Hindlimb muscle (tissue), 1 donor: ENCODE measurements around the gene LACRT. TPM values are rescaled to one million over a fixed set of nuclear protein-coding genes. Genes with fewer than 3 reads are reported as not detected.
"Not testable (repeated sequence)": the region's sequence is repeated elsewhere in the genome, so short reads cannot be mapped to it uniquely, and the experiment has no call there.

Source experiments
- DNase-seq: peaks from one replicate; pipeline ENCODE4 v3.0.0-alpha.2; 2013
- polyA plus RNA-seq: library from polyadenylated mRNA; unstranded; fragments of 120-200 nt; gene quantifications from one replicate; pipeline ENCODE4 v1.2.1, GENCODE V29; 2013; ENCODE audit not compliant: insufficient read length

LACRT gene, protein sequence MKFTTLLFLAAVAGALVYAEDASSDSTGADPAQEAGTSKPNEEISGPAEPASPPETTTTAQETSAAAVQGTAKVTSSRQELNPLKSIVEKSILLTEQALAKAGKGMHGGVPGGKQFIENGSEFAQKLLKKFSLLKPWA
- not detected for polyA plus RNA-seq

DNA sequence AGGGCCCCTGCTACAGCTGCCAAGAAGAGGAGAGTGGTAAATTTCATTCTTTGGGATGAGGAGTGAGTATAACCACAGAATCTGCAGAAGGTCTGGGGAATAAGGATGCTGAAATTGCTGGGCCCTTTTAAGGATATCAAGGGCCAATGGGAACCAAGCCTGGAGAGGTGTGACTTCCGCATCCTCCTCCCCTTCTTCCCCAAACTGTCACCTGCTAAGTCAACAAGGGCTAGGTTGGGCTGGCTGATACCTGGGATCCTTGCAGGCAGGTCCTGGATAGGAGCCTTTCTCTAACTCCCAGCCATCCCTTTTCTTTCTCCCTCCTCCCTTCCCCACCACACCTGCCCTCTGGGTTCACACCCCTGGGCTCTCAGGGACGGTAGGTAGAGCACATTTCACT, at the start of gene LACRT:
Gene LACRT, minus strand, starts transcription at position 101 of the 400 bp plus-strand sequence. Its CDS starts 54 bp downstream, at position 47.
- DNase-seq, result no peak

DNA sequence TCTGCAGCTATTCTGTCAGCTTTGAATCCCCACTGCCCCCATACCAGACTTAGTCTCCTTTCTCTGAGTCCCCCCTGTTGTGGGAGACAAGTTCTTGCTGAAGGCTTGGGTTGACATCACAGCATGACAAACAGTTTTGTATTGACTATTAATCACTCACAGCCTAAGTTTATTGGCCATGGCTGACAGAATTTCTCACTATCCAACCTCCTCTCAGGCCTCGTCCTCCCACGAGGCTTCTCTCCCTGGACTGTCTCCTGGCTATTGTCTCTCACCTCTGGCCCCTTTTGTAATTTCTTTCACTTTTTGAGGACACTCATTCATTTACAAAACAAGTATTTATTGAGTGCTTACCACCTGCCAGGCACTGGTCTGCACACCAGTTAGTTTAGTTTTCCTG, 48.7 kb upstream of the LACRT start:
- no peak for DNase-seq

DNA sequence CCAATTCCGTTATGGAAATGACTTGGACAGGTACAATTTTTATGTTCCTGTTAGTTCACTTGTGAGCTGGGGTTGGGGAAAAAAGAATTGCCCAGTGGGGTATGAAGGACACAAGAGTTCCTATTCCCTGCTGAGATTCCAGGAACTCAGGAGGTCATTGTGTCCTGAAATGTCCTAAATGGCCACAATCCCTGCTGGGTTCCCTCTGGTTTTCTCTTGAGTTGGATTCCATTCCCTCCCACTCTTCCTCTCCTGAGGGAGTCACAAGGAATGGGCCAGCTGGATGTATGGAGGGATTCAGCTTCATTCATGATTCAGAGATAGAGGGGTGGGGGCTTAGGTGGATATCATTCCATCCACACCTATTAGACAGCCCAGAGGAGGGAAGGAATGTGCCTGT, 48.0 kb upstream of the LACRT start:
- DNase-seq, result no peak

DNA sequence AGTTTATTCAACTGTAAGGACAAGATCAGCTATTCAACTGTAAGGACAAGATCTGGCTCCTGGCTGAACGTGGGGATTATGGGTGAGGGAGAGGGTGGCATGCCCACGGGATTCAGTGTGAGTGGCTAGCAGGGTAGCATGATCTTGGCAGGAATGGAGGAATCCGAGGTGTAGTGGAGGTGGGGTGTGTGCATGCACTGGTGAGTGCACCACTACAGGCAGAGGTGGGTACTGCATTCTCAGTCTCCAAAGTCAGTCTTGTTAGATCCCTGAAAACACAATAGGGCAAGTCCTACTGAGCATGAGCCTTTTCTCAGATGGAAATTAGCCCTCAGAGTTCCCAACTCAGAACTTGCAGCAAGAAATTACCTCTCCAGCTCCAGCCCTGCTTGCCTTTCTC, 45.7 kb upstream of the LACRT start:
- no peak for DNase-seq

DNA sequence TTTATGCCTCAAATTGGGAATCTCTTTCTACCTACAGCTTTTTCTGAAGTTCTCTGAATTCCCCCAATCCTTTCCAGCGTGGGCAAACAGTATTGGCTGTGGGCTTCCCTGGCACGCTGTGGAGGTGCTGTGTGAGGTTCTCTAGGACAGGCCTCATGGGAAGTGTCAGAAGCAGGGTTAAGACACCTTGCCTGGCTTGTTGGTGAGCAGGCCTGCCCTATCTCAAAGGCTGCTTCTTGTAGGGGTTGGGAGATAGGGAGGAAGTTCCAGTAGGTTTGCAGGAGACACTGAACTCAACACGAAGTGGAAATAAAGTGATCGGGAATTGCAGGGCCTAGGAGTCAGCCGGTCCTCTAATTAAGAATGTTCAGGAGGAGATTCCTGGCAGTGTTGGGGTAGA, 43.4 kb upstream of the LACRT start:
- no peak for DNase-seq

DNA sequence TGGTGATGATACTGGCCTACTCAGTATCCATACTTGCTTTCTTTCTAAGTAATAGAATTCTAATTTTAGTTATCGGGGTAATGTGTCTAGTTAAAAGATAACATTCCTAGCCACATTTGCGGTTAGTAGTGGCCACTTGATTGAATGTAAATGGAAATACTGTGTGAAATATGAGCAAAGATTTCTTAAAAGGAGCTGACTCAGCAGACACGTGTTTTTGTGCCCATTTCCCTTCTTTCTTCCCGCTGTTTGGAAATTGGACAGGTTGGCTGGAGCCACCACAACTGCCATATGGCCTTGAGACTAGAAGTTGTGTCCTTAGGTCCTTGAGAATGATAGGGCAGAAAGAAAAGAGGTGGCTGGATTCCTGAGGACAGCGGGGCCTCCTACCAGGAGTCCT, 33.2 kb upstream of the LACRT start:
- no peak for DNase-seq

DNA sequence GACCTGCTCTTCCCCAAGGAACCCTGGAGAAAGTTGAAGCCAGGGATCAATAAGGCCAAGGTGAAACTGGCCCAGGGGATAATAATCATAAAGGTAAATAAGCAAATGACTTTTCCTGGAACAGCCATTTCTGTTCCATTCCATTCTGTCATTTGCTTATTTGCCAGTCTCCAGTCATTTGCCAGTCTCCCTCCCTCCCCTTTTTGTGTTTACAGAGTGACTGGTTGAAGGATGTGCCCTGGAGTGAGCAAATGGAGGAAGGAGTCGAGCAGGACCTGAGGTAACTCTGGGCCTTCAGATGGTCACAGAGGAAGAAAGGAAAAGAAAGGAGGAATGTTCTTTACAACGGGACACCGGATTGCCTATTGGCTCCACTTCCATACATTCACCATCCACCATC, 31.3 kb upstream of the LACRT start:
- no peak for DNase-seq

DNA sequence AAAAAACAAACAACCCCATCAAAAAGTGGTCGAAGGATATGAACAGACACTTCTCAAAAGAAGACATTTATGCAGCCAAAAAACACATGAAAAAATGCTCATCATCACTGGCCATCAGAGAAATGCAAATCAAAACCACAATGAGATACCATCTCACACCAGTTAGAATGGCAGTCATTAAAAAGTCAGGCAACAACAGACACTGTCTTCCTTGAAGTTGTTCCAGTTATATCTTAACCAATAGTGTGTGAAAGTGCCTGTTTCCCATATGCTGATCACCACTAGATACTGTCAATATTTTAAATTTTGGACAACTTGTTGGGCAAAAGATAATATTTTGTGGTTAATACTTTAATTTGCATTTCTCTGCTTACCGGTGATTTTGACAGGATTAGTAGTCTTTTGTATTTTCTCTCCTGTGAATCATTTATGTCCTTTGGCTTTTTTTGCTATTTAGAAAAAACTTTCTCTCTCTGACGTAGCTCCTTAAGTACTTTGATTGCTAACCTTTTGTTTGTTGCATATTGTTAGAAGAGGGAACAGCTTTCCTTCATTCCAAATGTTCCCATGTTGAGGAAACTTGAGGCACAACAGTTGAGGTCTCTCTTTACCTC, 30.4 kb upstream of the LACRT start:
- DNase-seq, result not testable (repeated sequence)

DNA sequence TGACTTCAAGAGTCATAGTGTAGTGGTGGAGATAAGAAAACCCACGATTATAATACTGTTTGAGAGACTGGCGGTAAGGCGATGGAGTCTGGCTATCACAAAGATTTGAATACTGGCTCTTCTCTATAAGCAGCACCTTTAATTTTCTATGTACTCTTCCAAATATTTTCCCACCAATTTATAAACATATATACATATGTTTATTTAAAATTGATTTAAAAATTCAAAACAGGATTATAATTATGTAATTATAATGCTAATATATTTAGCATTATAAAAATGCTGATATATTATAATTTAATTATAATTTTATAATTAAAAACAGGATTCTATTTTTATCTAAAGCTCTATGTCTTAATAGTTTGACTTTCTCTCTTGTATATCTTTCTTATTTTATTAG, 28.9 kb upstream of the LACRT start:
- no peak for DNase-seq

DNA sequence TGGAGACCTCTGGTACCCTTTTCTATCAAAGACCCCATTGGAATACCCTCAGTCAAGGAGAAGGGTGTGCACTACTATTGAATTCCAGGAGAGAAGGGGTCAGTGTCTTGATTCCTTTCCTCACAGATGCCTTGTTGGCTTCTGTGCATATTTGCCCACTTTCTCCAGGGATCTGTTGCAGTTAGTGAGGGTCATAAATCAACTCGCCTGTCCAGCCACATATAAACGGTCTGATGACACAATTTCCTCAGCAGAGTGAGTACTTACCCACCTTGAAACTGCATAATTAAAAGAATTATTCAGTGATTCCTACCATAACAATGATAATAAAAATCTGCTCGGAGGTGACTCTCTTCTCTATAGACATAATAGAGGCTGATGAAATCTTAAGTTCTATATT, 27.3 kb upstream of the LACRT start:
- DNase-seq, result no peak

DNA sequence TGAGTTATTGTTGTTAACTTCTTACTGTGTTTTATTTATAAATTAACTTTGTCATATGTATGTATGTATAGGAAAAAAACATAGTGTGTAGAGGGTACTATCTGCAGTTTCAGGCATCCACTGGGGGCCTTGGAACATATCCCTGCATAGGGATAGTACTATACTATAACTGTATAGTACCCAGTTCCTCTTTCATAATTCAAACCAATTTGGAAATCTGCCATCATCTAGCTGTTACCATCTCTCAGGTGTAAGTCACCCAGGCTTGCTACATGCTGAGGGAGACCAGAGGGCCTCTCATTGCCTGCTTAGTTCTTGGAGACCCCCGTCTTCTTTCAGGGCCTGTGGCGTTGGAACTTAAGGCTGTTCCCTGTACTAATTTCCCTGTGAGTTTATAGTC, 26.4 kb upstream of the LACRT start:
- DNase-seq, result no peak

DNA sequence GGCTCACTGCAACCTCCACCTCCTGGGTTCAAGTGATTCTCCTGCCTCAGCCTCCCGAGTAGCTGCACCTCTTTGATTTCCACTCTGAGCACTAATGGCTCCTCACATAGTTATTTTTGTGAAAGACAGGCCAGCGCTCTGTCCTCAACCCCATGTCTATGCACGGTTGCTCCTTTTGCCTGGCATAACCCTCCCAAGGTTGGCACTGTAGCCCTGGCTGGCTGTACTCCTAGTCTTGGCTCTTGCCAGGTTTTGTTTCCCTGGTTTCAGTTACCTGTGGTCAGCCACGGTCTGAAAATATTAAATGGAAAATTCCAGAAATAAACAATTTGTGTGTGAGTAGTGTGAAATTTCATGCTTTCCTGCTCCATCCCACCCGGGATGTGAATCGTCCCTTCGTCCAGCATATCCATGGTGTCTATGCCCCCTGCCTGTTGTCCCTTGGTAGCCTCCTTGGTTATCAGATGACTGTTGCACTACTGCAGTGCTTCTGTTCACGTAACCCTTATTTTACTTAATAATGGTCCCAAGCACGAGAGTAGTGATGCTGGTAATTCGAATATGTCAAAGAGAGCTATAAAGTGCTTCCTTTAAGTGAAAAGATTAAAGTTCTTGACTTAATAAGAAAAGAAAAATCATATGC, 25.7 kb upstream of the LACRT start:
- DNase-seq, result no peak

DNA sequence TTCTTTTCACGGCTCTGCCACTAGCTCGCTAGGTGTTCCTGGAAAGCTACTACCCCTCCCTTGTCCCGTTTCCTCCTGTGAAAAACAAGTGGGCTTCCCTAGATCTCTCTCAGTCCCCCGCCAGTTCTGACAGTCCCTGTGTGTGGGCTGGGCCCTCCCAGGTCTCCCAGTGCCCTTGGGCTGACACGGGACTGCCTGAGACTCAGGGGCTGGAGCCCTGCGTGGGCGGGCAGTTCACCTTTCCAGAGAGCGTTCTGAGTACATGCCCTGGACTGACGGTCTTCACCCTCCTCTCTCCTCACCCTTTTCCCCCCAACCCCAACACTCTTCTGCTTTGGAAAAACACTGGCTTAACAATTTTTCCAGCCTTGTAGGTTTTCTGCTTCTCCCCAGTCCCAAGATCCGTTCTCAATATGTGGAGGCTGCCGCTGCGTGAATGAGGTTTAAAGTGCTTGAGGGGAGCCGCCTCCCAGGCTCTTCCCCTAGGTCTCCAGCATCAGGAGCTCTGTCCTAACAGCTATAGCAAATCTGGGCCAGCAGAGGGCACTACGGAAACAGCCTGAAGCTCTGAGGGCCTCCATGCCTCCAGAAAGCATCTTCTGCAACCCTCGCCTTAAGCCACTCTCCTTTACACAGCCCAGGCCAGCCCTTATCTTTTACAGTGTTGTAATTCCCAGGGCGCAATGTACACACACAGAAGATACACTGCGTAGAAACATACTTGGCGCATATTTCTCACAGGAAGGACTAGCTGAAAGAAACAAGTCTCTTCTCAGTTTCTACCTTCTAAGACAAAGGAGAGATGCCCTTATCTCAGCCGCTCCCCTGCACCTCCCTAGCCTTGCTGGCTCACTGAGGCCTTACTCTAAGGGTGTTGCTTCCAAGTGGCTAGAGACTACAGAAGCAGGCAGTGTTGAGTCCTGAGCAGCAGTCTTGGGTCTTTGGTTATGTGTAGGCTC, 23.9 kb upstream of the LACRT start:
- no peak for DNase-seq

DNA sequence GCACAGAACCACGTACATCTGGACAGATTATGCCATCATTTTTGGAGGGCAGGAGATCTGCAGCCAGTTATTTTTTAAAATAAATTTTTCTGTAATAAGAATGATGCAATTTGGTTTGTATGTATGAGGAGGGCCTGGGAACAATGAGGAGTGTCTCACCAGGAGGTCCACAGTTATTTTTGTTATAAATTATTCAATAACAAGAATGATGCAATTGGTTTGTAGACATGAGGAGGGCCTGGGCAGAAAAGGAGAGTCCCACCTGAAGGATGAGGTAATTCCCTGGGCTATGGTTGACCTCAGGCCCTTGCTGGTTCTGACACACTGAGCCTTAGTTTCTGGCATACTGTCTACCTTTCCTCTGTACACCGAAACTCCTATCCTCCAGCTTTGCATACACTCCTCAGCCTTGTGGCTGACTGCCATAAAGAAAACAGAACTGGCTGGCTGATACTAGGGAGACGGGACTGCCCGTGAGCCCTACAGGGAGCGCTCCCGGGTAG, 22.5 kb upstream of the LACRT start:
- no peak for DNase-seq

DNA sequence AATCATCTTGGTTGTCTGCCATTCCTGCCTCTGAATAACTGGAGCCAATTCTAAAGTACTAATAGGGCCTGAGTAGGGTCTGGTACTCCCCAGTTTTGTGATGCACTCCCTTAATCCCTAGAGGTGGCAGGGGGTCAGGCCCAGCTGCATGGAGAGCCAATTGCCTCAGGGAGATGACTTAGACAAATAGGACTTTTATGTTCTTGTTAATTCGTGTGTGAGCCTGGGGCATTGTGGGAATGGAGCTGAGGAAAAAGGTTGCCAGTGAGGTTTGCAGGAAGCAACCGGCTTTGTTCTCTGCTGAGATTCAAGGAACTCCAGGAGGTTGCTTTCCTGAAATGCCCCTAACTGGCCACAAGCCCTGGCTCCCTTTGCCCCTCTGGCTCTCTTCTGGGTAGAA, 20.2 kb upstream of the LACRT start:
- no peak for DNase-seq

DNA sequence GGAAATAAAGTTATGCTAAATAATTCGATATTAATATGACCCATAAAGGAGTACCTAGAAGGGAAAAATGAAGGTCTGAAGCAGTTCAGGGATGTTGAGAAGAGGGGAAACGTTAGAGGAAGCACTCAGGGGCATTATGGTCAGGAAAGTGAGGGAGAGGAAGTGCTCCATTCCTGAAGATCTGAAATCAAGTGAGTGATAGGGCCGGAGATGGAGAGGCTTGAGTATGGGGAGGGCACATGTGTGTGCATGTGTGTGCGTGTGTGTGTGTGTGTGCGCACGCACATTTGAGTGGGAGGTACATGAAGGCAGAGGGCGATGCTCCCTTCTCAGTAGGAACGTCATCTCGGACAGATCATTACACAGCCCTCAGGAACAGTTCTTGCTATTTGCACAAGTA, 18.3 kb upstream of the LACRT start:
- no peak for DNase-seq

DNA sequence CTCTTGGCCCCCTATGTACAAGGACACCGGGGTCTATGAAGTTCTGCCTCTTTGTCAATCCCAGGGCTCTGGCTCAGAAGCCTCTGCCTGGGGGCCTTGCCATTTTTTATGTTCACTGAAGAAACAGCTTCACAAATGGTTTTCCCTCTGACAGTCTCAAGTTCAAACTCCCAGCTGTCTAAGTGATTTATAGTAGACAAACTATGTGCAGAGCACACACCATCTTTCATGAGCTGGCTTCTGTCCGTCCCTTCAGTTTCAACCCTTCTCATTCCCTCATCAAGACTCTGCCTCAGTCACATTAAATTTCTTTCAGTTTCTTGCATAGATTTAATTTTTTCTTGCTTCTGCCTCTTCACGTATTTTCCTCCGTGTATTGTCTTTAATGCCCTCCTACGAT, 16.2 kb upstream of the LACRT start:
- DNase-seq, result no peak

DNA sequence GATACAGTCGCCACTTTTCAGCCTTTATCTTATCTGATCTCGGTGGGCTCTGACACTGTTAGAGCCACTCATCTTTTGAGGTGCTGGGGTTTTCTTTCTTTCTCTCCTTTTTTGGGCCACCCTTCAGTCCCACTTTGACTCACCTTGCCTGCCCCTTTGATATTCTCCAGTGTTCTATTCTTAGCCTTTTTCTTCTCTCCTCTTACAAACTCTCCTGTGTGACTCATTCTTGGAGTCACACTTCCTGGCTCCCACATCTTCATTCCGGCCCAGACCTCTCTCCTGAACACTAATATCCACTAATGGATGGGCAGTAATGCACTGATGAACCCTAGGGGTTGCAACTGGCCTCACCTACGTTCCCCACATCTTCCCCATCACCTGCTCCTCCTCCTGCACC, 15.7 kb upstream of the LACRT start:
- DNase-seq, result no peak

DNA sequence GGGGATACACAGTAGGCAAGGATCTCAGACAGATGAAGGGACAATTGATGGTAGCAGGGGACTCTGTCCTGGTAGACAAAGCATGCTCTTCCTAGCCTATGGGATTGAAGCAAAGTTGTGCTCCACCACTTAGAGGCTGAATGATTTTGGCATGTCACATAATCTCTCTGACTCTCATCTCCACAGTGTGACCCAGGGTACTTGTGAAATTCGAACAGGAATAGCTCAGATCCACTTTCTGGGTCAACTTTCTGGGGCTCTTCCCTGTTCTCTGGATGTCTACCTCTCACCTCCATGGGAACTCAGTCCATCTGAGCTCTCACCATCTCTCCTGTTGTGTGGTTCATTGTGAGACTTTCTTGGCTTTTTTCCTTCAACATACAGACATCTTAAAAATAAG, 15.1 kb upstream of the LACRT start:
- DNase-seq, result no peak

DNA sequence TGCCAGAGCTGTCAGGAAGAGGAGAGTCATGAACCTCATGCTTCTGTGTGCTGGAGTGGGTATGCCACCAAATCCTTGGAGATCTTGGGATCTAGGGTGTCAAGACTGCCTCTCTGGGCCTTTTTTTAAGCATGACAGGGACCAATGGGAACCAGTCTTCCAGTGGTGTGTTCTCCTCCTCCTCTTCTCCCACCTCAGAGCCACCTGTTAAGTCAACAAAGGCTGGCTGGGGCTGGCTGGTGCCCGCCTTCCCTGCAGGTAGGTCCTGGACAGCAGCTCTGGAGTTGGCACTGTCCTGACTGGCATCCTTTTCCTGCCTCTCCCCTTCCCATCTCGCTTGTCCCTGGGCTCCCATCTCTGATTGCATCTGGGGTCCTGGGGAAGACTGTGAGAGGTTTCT, 13.6 kb upstream of the LACRT start, which contains the start of gene DCD:
Gene DCD, minus strand, starts transcription at position 101 of the 400 bp plus-strand sequence. Its CDS starts 62 bp downstream, at position 39.
- DNase-seq, result no peak

DNA sequence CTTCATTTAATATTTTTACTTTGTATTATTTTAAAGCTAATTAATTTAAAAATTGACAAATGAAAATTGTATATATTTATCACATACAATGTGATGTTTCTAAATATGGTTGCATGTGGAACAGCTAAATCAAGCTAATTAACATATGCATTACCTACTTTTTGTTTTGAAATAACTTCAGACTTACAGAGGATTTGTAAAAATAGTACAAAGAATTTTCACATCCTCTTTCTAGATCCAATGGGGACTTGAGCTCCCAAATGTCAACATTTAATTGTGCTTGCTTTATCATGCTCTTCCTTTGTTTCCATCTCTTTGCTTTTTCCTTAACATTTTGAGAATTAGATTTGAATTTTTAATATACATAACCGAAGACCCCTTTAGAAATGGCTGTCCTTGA, 6.9 kb upstream of the LACRT start:
- no peak for DNase-seq

DNA sequence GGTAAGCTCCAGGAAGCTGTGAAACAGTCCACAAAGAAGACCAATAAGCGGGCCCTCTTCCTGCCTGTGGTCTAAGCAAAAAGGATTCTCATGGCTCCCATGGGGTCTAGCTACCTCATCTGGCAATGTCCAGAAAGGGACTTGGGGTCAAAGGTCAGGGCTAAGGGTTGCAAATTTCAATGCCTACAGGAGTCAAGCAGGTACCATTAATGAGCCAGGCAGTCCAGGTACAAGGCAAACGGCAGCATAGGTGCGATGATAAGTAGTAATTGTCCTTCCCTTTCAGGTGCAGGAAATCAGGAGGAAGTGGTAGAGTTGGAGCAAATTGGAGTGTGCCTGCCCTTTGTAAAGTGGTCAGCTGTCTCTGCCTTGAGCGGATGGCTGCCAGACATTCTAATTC, 6.4 kb upstream of the LACRT start:
- no peak for DNase-seq

DNA sequence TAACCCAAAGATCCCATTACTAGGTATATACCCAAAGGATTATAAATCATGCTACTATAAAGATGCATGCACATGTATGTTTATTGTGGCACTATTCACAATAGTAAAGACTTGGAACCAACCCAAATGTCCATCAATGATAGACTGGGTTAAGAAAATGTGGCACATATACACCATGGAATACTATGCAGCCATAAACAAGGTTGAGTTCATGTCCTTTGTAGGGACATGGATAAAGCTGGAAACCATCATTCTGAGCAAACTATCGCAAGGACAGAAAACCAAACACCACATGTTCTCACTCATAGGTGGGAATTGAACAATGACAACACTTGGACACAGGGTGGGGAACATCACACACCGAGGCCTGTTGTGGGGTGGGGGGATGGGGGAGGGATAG, 4.4 kb upstream of the LACRT start:
- not testable (repeated sequence) for DNase-seq
